Heart right ventricle (tissue), 16 donors: ENCODE data around the gene CGNL1. TPM values are rescaled to one million over a fixed set of nuclear protein-coding genes. Genes with fewer than 3 reads are reported as not detected.
A peak's percentile ranks its signal among the peaks of the same experiment; 100 is the strongest.

Experiments used
- ATAC-seq, 8 donors: fragments of 200-7000 bp; cut with Tn5 transposase; one replicate each; pipeline ENCODE4 v1.9.1; 2020; ENCODE audit warnings: mild to moderate bottlenecking in 8 of 8, moderate library complexity in 8 of 8, moderate number of reproducible peaks in 1 of 8
- DNase-seq, 2 donors: peaks; one replicate each; pipeline ENCODE4 v3.0.0-alpha.2; 2020
- H3K27ac ChIP-seq, 10 donors: fragments of 200-600 bp; sonication (generic) in 2 of 10; one replicate each; pipeline versions ENCODE4 v1.5.0 to v1.8.0; 2020 to 2022; ENCODE audit warnings: mild to moderate bottlenecking in 3 of 10
- H3K27me3 ChIP-seq, 7 donors: fragments of 200-600 bp; one replicate each; pipeline ENCODE4 v1.8.0; 2021 to 2022; ENCODE audit warnings: mild to moderate bottlenecking in 2 of 7
- H3K36me3 ChIP-seq, 9 donors: fragments of 200-600 bp; sonication (generic) in 1 of 9; one replicate each; pipeline versions ENCODE4 v1.5.0 to v1.8.0; 2020 to 2022; ENCODE audit warnings: mild to moderate bottlenecking in 2 of 9
- H3K4me1 ChIP-seq, 9 donors: fragments of 200-600 bp; sonication (generic) in 1 of 9; one replicate each; pipeline versions ENCODE4 v1.5.0 to v1.8.0; 2020 to 2022; ENCODE audit warnings: mild to moderate bottlenecking in 4 of 9
- H3K4me3 ChIP-seq, 10 donors: fragments of 200-600 bp; sonication (generic) in 2 of 10; one replicate each; pipeline versions ENCODE4 v1.5.0 to v1.8.0; 2020 to 2022; ENCODE audit warnings: mild to moderate bottlenecking in 7 of 10, moderate library complexity in 2 of 10
- H3K9me3 ChIP-seq, 11 donors: fragments of 200-600 bp in 10 of 11; sonication (generic) in 2 of 11; one replicate each; pipeline versions ENCODE4 v1.5.0 to v1.8.0; 2013 to 2022; ENCODE audit warnings: mild to moderate bottlenecking in 2 of 11, control low read depth in 1 of 11, moderate library complexity in 1 of 11
- WGBS, 2 donors: extraction: QIAGEN DNeasy Blood & Tissue Kit; methylation state at CpG; one replicate each; pipeline ENCODE4 v1.1.7; 2013; ENCODE audit warnings: inconsistent platforms in 1 of 2; 5-methylcytosine and 5-hydroxymethylcytosine counted together
- intact Hi-C, 10 donors: fragments of 100-400 bp; cut with DNase I; formaldehyde crosslinking; loops; one replicate each; pipeline versions ENCODE4 v1.11.1 to v1.14.2; 2022
- polyA plus RNA-seq, 2 donors: library from polyadenylated mRNA; stranded (reverse); fragments of 200-250 nt; gene quantifications; one replicate each; pipeline ENCODE4 v1.2.3, GENCODE V29; 2013
- total RNA-seq, 10 donors: library from RNA; stranded (reverse); fragmentation: NEBNext Ultra II Directional in 3 of 10; extraction: Animal tissue kit (Norgen Biotek cat#: 25700) in 3 of 10; gene quantifications; one replicate each; pipeline versions ENCODE4 v1.2.1 to v1.2.4, GENCODE V29; 2021 to 2023
- TF ChIP-seq, protein P1 (sequence below), 9 donors: fragments of 200-600 bp; sonication (generic) in 2 of 9; IDR thresholded peaks; one replicate each; pipeline versions ENCODE4 v1.5.0 to v1.8.0; 2021 to 2022; ENCODE audit warnings: antibody characterized with exemption in 9 of 9, mild to moderate bottlenecking in 5 of 9, moderate library complexity in 1 of 9
- donor health status: Arrhythmogenic right ventricular cardiomyopathy.
- donor health status: ischemic (EF 13 %, LVEDD 7.1; RV severe dilation, severe dysfunction).
- donor health status: healthy with polysubstance abuse.
- donor health status: DM: no; HTN: yes; CAD: no.
- donor health status: DM: no; HTN: no; CAD: no.
- donor health status: ischemic (EF 25% LVEDD 6.9; RV normal size, moderate dysfunction).
- donor health status: ischemic (EF 25% LVEDD 5.7; RV mildly dilated, moderate dysfunction).
- donor health status: healthy.
- donor health status: DM: yes; HTN: yes; CAD: no.
- donor health status: Ischemic cardiomyopathy.
- donor health status: ischemic (EF 35%, LVEDD 5.7; RV mildly dilated, moderate dysfunction).
- donor health status: nonischemic (EF 11% LVEDD 7.7; RV severe dilation, severe dysfunction).
- donor health status: DM: yes; HTN: yes; CAD: no.
- donor health status: PGD.
- donor health status: ischemic (EF 29% LVEDD 5.4; RV normal size, mild dysfunction).
- donor health status: nonischemic (EF 23%, LVEDD 6.1; RV moderate dilation, normal function).

The CGNL1 gene
- total and polyA plus RNA-seq, 12 donors: 2.7 to 42.9 (median 33.7) TPM

DNA sequence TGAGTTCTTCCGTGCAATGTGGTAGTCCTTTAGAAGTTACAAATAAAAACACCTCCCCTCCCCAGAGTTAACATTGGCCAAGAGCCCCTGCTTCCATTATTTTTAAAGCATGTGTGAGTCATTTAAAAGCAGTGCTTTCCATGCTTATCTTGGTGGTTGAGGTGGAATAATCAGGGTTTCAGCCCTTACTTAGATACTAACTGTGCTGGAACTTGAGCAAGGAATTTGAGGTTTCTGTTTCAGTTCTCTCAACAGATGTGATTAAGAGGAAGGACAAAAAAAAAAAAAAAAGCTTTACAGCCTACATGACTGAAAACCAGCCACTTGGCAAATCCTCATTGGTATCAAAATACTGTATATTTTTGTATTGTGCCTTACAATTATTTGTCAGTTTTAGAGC is 64.5 kb downstream of the CGNL1 start:
- H3K4me1 ChIP-seq: peaks cover 0 to 37% (median 24%) of the 10 kb centered on the region in 9 donors
- peaks cover 0 to 18% (median 0%) of the 10 kb centered on the region in 9 donors for H3K36me3 ChIP-seq
- TF ChIP-seq, protein P1, sequence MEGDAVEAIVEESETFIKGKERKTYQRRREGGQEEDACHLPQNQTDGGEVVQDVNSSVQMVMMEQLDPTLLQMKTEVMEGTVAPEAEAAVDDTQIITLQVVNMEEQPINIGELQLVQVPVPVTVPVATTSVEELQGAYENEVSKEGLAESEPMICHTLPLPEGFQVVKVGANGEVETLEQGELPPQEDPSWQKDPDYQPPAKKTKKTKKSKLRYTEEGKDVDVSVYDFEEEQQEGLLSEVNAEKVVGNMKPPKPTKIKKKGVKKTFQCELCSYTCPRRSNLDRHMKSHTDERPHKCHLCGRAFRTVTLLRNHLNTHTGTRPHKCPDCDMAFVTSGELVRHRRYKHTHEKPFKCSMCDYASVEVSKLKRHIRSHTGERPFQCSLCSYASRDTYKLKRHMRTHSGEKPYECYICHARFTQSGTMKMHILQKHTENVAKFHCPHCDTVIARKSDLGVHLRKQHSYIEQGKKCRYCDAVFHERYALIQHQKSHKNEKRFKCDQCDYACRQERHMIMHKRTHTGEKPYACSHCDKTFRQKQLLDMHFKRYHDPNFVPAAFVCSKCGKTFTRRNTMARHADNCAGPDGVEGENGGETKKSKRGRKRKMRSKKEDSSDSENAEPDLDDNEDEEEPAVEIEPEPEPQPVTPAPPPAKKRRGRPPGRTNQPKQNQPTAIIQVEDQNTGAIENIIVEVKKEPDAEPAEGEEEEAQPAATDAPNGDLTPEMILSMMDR (IDR thresholded peaks at IDR 0.05): no peak
- no peak for DNase-seq
- WGBS, 2 donors: 31 to 73% methylated on average over 1 of the region's 1 CpG
- H3K27me3 ChIP-seq: no peaks in the 10 kb centered on the region
- H3K9me3 ChIP-seq: no peaks in the 10 kb centered on the region
- no peak overlapping the region for H3K4me3 ChIP-seq
- peak in 5 of 8 donors; percentile 18 to 59 (median 52) for ATAC-seq
- intact Hi-C loops: loop anchor here in 1 of 10 donors (10.0 kb wide), 1 partner anchor 54 kb away; no protein-coding TSS in a partner anchor
- peak overlapping the region in 5 of 10 donors; percentile 13 to 37 (median 27) for H3K27ac ChIP-seq

DNA sequence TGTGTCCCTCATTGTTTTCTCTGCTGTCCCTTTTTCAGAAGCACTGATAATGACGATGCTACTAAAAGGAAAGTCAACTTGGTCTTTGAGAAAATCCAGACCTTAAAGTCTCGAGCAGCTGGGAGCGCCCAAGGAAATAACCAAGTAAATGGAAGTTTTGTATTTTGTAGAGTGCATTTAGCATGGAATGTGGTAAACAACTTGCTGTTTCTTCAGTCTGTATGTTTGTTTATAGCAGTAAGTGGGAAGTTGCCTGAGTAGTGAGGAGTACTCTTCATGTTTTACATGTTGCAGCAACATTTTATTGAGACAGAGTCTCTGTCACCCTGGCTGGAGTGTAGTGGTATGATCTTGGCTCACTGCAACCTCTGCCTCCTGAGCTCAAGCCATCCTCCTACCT is 66.0 kb downstream of the CGNL1 start:
- Histone ChIP-seq H3K4me1 (peaks cover 0 to 34% (median 18%) of the 10 kb centered on the region in 9 donors), H3K27me3 (no peaks in the 10 kb centered on the region), H3K4me3 (no peak overlapping the region), H3K36me3 (peaks cover 0 to 18% (median 0%) of the 10 kb centered on the region in 9 donors), H3K9me3 (no peaks in the 10 kb centered on the region), H3K27ac (no peak overlapping the region)
- intact Hi-C loops: loop anchor here in 1 of 10 donors (10.0 kb wide), 1 partner anchor 52 kb away; no protein-coding TSS in a partner anchor
- no peak for DNase-seq
- no peak for ATAC-seq
- WGBS, 2 donors: 62 to 78% methylated on average over 3 of the region's 3 CpGs
- TF ChIP-seq, protein P1 (IDR thresholded peaks at IDR 0.05): no peak

DNA sequence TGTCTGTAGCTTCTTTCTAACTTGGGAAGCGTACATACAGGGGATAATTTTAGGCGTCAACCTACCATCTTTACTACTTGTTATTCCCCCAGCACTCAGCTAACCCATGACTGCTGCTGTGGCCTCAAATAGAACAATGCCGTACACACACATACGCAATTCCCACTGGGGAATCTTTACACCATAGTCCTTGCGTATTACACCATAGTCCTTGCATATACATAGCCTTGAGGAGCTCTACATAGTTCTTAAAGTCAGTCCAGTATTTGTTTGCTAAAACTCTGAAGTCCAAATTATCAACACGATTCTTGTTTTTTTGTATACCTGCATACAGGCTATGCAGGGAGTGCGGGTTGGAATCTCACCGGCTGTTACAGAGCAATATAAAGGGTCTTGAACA is 67.2 kb downstream of the CGNL1 start:
- intact Hi-C loops: loop anchor here in 1 of 10 donors (10.0 kb wide), 1 partner anchor 51 kb away; no protein-coding TSS in a partner anchor
- WGBS, 2 donors: 88 to 93% methylated on average over 8 of the region's 8 CpGs
- Histone ChIP-seq H3K4me3 (no peak overlapping the region), H3K27me3 (no peaks in the 10 kb centered on the region), H3K9me3 (no peaks in the 10 kb centered on the region), H3K27ac (no peak overlapping the region), H3K36me3 (peaks cover 0 to 18% (median 0%) of the 10 kb centered on the region in 9 donors), H3K4me1 (peaks cover 0 to 31% (median 18%) of the 10 kb centered on the region in 9 donors)
- ATAC-seq (no peak), DNase-seq (no peak)
- TF ChIP-seq, protein P1 (IDR thresholded peaks at IDR 0.05): no peak

DNA sequence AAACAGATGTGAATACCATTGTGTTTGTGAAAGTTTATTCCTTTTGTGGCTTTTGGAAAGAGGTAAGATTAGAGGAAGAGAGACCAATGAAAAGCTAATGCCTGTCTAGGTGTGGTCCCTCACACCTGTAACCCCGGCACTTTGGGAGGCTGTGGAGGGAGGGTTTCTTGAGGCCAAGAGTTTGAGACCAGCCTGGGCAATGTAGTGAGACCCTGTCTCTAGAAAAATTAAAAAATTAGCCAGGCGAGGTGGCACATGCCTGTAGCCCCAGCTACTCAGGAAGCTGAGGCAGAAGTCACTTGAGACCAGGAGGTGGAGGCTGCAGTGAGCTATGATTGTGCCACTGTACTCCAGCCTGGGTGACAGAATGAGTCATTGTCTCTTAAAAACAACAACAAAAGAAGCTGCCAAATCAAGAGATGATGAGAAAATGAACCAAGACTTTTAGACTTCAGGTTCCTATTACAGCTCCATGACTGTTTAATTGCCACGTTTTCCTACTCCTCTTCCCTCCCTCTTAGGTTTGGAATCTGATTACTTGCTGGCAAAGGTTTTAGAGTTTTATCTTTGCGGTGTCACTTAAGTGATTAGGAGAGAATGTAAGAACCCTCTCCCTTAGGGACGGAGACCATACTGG is 68.7 kb downstream of the CGNL1 start:
- intact Hi-C loops: loop anchor here in 1 of 10 donors (10.0 kb wide), 1 partner anchor 50 kb away; no protein-coding TSS in a partner anchor
- peak in 3 of 8 donors; percentile 29 to 50 (median 35) for ATAC-seq
- Histone ChIP-seq H3K9me3 (no peaks in the 10 kb centered on the region), H3K4me1 (peaks cover 0 to 31% (median 18%) of the 10 kb centered on the region in 9 donors), H3K27me3 (no peaks in the 10 kb centered on the region), H3K4me3 (no peak overlapping the region), H3K27ac (no peak overlapping the region), H3K36me3 (peaks cover 0 to 23% (median 0%) of the 10 kb centered on the region in 9 donors)
- TF ChIP-seq, protein P1 (IDR thresholded peaks at IDR 0.05): no peak
- WGBS, 2 donors: 49 to 52% methylated on average over 5 of the region's 5 CpGs
- DNase-seq: no peak
